HG03060 (cell line): ENCODE results near the gene CKAP5.
A peak's percentile ranks its signal among the peaks of the same experiment; 100 is the strongest.

Source experiments
- ATAC-seq: cut with Tn5 transposase; IDR thresholded peaks from one replicate; pipeline ENCODE4 v1.9.1; 2021; ENCODE audit warnings: low read depth, moderate number of reproducible peaks; ENCODE audit not compliant: unreplicated experiment

CKAP5 gene

GRCh38 chr11:46845740-46846509, at the start of gene CKAP5:
Gene CKAP5 (minus strand): TSS chr11:46846280. CDS start chr11:46821231, 25,049 bp downstream.
- ATAC-seq, result peak; percentile 81

- ATAC-seq, result no peak
Observed at GRCh38 chr11:46895821-46896220, 49.7 kb upstream of the CKAP5 start.

GRCh38 chr11:46894961-46895360, 48.9 kb upstream of the CKAP5 start:
- no peak for ATAC-seq

GRCh38 chr11:46894506-46894905, 48.4 kb upstream of the CKAP5 start:
- no peak for ATAC-seq

GRCh38 chr11:46892838-46893237, 46.8 kb upstream of the CKAP5 start:
- ATAC-seq, result no peak

- ATAC-seq, result no peak
Observed at GRCh38 chr11:46892109-46892508, 46.0 kb upstream of the CKAP5 start.

GRCh38 chr11:46890665-46891064, 44.6 kb upstream of the CKAP5 start:
- ATAC-seq, result no peak

- no peak for ATAC-seq
Observed at GRCh38 chr11:46889689-46890475, 43.8 kb upstream of the CKAP5 start.

GRCh38 chr11:46889251-46889650, 43.2 kb upstream of the CKAP5 start:
- no peak for ATAC-seq

GRCh38 chr11:46888636-46889035, 42.6 kb upstream of the CKAP5 start:
- ATAC-seq, result no peak

- ATAC-seq, result no peak
Observed at GRCh38 chr11:46886211-46886610, 40.1 kb upstream of the CKAP5 start.

- no peak for ATAC-seq
Observed at GRCh38 chr11:46879056-46879585, 33.0 kb upstream of the CKAP5 start.

- no peak for ATAC-seq
Observed at GRCh38 chr11:46877580-46877979, 31.5 kb upstream of the CKAP5 start.

GRCh38 chr11:46876471-46876870, 30.4 kb upstream of the CKAP5 start:
- no peak for ATAC-seq

- no peak for ATAC-seq
Observed at GRCh38 chr11:46874586-46874985, 28.5 kb upstream of the CKAP5 start.

GRCh38 chr11:46868912-46869311, 22.8 kb upstream of the CKAP5 start:
- ATAC-seq, result no peak

GRCh38 chr11:46865340-46865739, 19.3 kb upstream of the CKAP5 start:
- ATAC-seq, result no peak

- ATAC-seq, result no peak
Observed at GRCh38 chr11:46860218-46860617, 14.1 kb upstream of the CKAP5 start.

GRCh38 chr11:46858920-46859546, 13.0 kb upstream of the CKAP5 start:
- ATAC-seq, result no peak

GRCh38 chr11:46857666-46858065, 11.6 kb upstream of the CKAP5 start:
- ATAC-seq, result no peak
